Activated CD4-positive, alpha-beta T cell treated with anti-CD3 and anti-CD28 coated beads, Interleukin-2, amount 10 ng/mL, durations not matched to agents 24 days and 14 days (primary cell): Measurements from ENCODE around the gene PRSS27. TPM values are rescaled to one million over a fixed set of nuclear protein-coding genes. Genes with fewer than 3 reads are reported as not detected.

Experiments used
- DNase-seq: peaks from one replicate; pipeline ENCODE4 v3.0.0; 2022
- H3K27ac Mint-ChIP-seq: one replicate; pipeline ENCODE4 v1.8.0; 2022; ENCODE audit warnings: mild to moderate bottlenecking, mixed read lengths
- H3K27me3 Mint-ChIP-seq: one replicate; pipeline ENCODE4 v1.8.0; 2022; ENCODE audit warnings: mixed read lengths
- H3K36me3 Mint-ChIP-seq: one replicate; pipeline ENCODE4 v1.8.0; 2022; ENCODE audit warnings: low read depth, mild to moderate bottlenecking, mixed read lengths
- H3K4me1 Mint-ChIP-seq: one replicate; pipeline ENCODE4 v1.8.0; 2021; ENCODE audit warnings: mixed read lengths
- H3K4me3 Mint-ChIP-seq: one replicate; pipeline ENCODE4 v1.8.0; 2022; ENCODE audit warnings: mild to moderate bottlenecking, moderate library complexity, mixed read lengths
- H3K9me3 Mint-ChIP-seq: one replicate; pipeline ENCODE4 v1.8.0; 2021; ENCODE audit warnings: mixed read lengths
- intact Hi-C: fragments of 100-400 bp; cut with micrococcal nuclease; formaldehyde crosslinking; loops from one replicate; pipeline ENCODE4 v1.15.1; 2023
- total RNA-seq: library from RNA; stranded (reverse); gene quantifications from 2 replicates; pipeline ENCODE4 v1.2.3, GENCODE V29; 2022

Gene PRSS27
- total RNA-seq, result 1.8 and 2.0 TPM in 2 replicates

- Mint-ChIP-seq H3K9me3 (no peaks in the 10 kb centered on the region), H3K4me3 (peak within 1 kb of the TSS; percentile 86), H3K27ac (peak within 1 kb of the TSS; percentile 89), H3K36me3 (no peaks in the 10 kb centered on the region), H3K4me1 (peaks cover 5% of the 10 kb centered on the region), H3K27me3 (peaks cover 5% of the 10 kb centered on the region)
- DNase-seq, result no peak
- intact Hi-C loops, result loop anchor here (2.0 kb wide), 1 partner anchor 37 kb away; the partner anchor contains the start of gene KCTD5
Measured at GRCh38 chr16:2720064-2720457, at the start of gene PRSS27. Gene PRSS27 (minus strand): TSS chr16:2720224. CDS start chr16:2720160, 64 bp downstream.

GRCh38 chr16:2769675-2770056 lies 49.6 kb upstream of the PRSS27 start:
- H3K36me3 Mint-ChIP-seq, result peaks cover 80% of the 10 kb centered on the region
- no peak overlapping the region for H3K4me3 Mint-ChIP-seq
- no peak overlapping the region for H3K27ac Mint-ChIP-seq
- H3K4me1 Mint-ChIP-seq, result peaks cover 21% of the 10 kb centered on the region
- H3K9me3 Mint-ChIP-seq, result no peaks in the 10 kb centered on the region
- H3K27me3 Mint-ChIP-seq, result no peaks in the 10 kb centered on the region
- intact Hi-C loops, result no loop called here
- no peak for DNase-seq

- intact Hi-C loops, result no loop called here
- H3K27ac Mint-ChIP-seq, result no peak overlapping the region
- H3K4me3 Mint-ChIP-seq, result no peak overlapping the region
- no peak for DNase-seq
- H3K4me1 Mint-ChIP-seq, result peaks cover 18% of the 10 kb centered on the region
- H3K27me3 Mint-ChIP-seq, result no peaks in the 10 kb centered on the region
- no peaks in the 10 kb centered on the region for H3K9me3 Mint-ChIP-seq
- peaks cover 81% of the 10 kb centered on the region for H3K36me3 Mint-ChIP-seq
Measured at GRCh38 chr16:2769100-2769529, 49.1 kb upstream of the PRSS27 start.

- intact Hi-C loops, result no loop called here
- no peak for DNase-seq
- Mint-ChIP-seq H3K4me1 (peaks cover 18% of the 10 kb centered on the region), H3K36me3 (peaks cover 85% of the 10 kb centered on the region), H3K9me3 (no peaks in the 10 kb centered on the region), H3K4me3 (no peak overlapping the region), H3K27ac (no peak overlapping the region), H3K27me3 (no peaks in the 10 kb centered on the region)
Measured at GRCh38 chr16:2768403-2769089, 48.5 kb upstream of the PRSS27 start.

- no peak overlapping the region for H3K27ac Mint-ChIP-seq
Measured at GRCh38 chr16:2767891-2768290, 47.9 kb upstream of the PRSS27 start.

GRCh38 chr16:2767140-2767731 lies 47.2 kb upstream of the PRSS27 start:
- no peaks in the 10 kb centered on the region for H3K27me3 Mint-ChIP-seq
- no peak for DNase-seq
- H3K4me1 Mint-ChIP-seq, result peaks cover 23% of the 10 kb centered on the region
- intact Hi-C loops, result no loop called here
- H3K9me3 Mint-ChIP-seq, result no peaks in the 10 kb centered on the region
- H3K4me3 Mint-ChIP-seq, result no peak overlapping the region
- H3K27ac Mint-ChIP-seq, result no peak overlapping the region
- peaks cover 89% of the 10 kb centered on the region for H3K36me3 Mint-ChIP-seq

More at GRCh38 chr16:2767891-2768290, 47.9 kb upstream of the PRSS27 start:
- intact Hi-C loops, result no loop called here
- H3K36me3 Mint-ChIP-seq, result peaks cover 87% of the 10 kb centered on the region
- H3K4me1 Mint-ChIP-seq, result peaks cover 20% of the 10 kb centered on the region
- H3K9me3 Mint-ChIP-seq, result no peaks in the 10 kb centered on the region
- no peak overlapping the region for H3K4me3 Mint-ChIP-seq
- no peaks in the 10 kb centered on the region for H3K27me3 Mint-ChIP-seq
- DNase-seq, result no peak

- no peak overlapping the region for H3K4me3 Mint-ChIP-seq
- intact Hi-C loops, result no loop called here
- H3K36me3 Mint-ChIP-seq, result peaks cover 90% of the 10 kb centered on the region
- H3K9me3 Mint-ChIP-seq, result no peaks in the 10 kb centered on the region
- H3K27ac Mint-ChIP-seq, result peak overlapping the region; percentile 34
- H3K27me3 Mint-ChIP-seq, result no peaks in the 10 kb centered on the region
- DNase-seq, result no peak
- peaks cover 22% of the 10 kb centered on the region for H3K4me1 Mint-ChIP-seq
Measured at GRCh38 chr16:2766430-2767139, 46.6 kb upstream of the PRSS27 start.

GRCh38 chr16:2765462-2766404 lies 45.7 kb upstream of the PRSS27 start:
- H3K4me1 Mint-ChIP-seq, result peaks cover 26% of the 10 kb centered on the region
- intact Hi-C loops, result no loop called here
- no peak overlapping the region for H3K27ac Mint-ChIP-seq
- no peak overlapping the region for H3K4me3 Mint-ChIP-seq
- no peaks in the 10 kb centered on the region for H3K27me3 Mint-ChIP-seq
- no peak for DNase-seq
- H3K9me3 Mint-ChIP-seq, result no peaks in the 10 kb centered on the region
- peaks cover 91% of the 10 kb centered on the region for H3K36me3 Mint-ChIP-seq

GRCh38 chr16:2764718-2765117 lies 44.7 kb upstream of the PRSS27 start:
- Mint-ChIP-seq H3K27me3 (no peaks in the 10 kb centered on the region), H3K36me3 (peaks cover 95% of the 10 kb centered on the region), H3K4me3 (no peak overlapping the region), H3K9me3 (no peaks in the 10 kb centered on the region), H3K4me1 (peaks cover 33% of the 10 kb centered on the region), H3K27ac (no peak overlapping the region)
- no peak for DNase-seq
- intact Hi-C loops, result no loop called here

GRCh38 chr16:2763173-2763572 lies 43.1 kb upstream of the PRSS27 start:
- Mint-ChIP-seq H3K27me3 (no peaks in the 10 kb centered on the region), H3K36me3 (peaks cover 93% of the 10 kb centered on the region), H3K27ac (peak overlapping the region; percentile 48), H3K4me3 (no peak overlapping the region), H3K9me3 (no peaks in the 10 kb centered on the region), H3K4me1 (peaks cover 34% of the 10 kb centered on the region)
- DNase-seq, result no peak
- intact Hi-C loops, result no loop called here

GRCh38 chr16:2762711-2763110 lies 42.7 kb upstream of the PRSS27 start:
- Mint-ChIP-seq H3K36me3 (peaks cover 93% of the 10 kb centered on the region), H3K27me3 (no peaks in the 10 kb centered on the region), H3K27ac (peak overlapping the region; percentile 4), H3K4me3 (no peak overlapping the region), H3K4me1 (peaks cover 34% of the 10 kb centered on the region), H3K9me3 (no peaks in the 10 kb centered on the region)
- no peak for DNase-seq
- intact Hi-C loops, result no loop called here

- Mint-ChIP-seq H3K27ac (no peak overlapping the region), H3K9me3 (no peaks in the 10 kb centered on the region), H3K4me1 (peaks cover 39% of the 10 kb centered on the region), H3K4me3 (no peak overlapping the region), H3K36me3 (peaks cover 95% of the 10 kb centered on the region), H3K27me3 (no peaks in the 10 kb centered on the region)
- intact Hi-C loops, result no loop called here
- DNase-seq, result no peak
Measured at GRCh38 chr16:2761886-2762583, 42.0 kb upstream of the PRSS27 start.

- Mint-ChIP-seq H3K27me3 (no peaks in the 10 kb centered on the region), H3K27ac (no peak overlapping the region), H3K4me3 (no peak overlapping the region), H3K4me1 (peaks cover 42% of the 10 kb centered on the region), H3K36me3 (peaks cover 95% of the 10 kb centered on the region), H3K9me3 (no peaks in the 10 kb centered on the region)
- intact Hi-C loops, result no loop called here
- no peak for DNase-seq
Measured at GRCh38 chr16:2761472-2761871, 41.4 kb upstream of the PRSS27 start.
